Cardiac muscle cell (in vitro differentiated cells and primary cell): Measurements from ENCODE around the gene SUMO1. TPM values are rescaled to one million over a fixed set of nuclear protein-coding genes. Genes with fewer than 3 reads are reported as not detected.

Experiments
- DNase-seq, 2 donors: peaks; one replicate each; pipeline versions ENCODE4 v3.0.0 to v3.0.0-alpha.2; 2010 to 2017; ENCODE audit warnings: low read depth in 1 of 2, low spot score in 1 of 2
- H3K27ac ChIP-seq: fragments of 200-600 bp; sonication (generic); 2 replicates; pipeline ENCODE4 v1.5.1; 2016
- H3K27me3 ChIP-seq: fragments of 200-600 bp; sonication (generic); 2 replicates; pipeline ENCODE4 v1.6.0; 2016; ENCODE audit warnings: control low read depth
- H3K36me3 ChIP-seq: fragments of 200-600 bp; sonication (generic); 2 replicates; pipeline ENCODE4 v1.5.1; 2016; ENCODE audit warnings: control low read depth
- H3K4me1 ChIP-seq: fragments of 200-600 bp; sonication (generic); 2 replicates; pipeline ENCODE4 v1.8.1; 2017; ENCODE audit warnings: low read depth, mild to moderate bottlenecking, mixed run types
- H3K4me3 ChIP-seq: fragments of 200-600 bp; sonication (generic); 2 replicates; pipeline ENCODE4 v1.5.1; 2016; ENCODE audit warnings: mild to moderate bottlenecking
- H3K9me3 ChIP-seq: fragments of 200-600 bp; sonication (generic); 2 replicates; pipeline ENCODE4 v1.5.1; 2017; ENCODE audit warnings: low read depth, mild to moderate bottlenecking, control low read depth
- CTCF ChIP-seq: IDR thresholded peaks from 2 replicates; pipeline ENCODE4 v1.5.1; 2012; ENCODE audit warnings: low read depth, mild to moderate bottlenecking, low read length
- polyA plus RNA-seq: library from polyadenylated mRNA; unstranded; fragments of >200 nt; fragmentation: Nextera tagmentation; extraction: Ambion mirVana; gene quantifications from 2 replicates; pipeline ENCODE4 v1.2.1, GENCODE V29; 2016
- total RNA-seq: library from RNA; depleted of rRNA; stranded (reverse); fragments of >200 nt; gene quantifications from 2 replicates; pipeline ENCODE4 v1.2.3, GENCODE V29; 2016

SUMO1 gene
- total and polyA plus RNA-seq, 2 experiments from 2014 or later: 80.9 to 217 TPM

GRCh38 chr2:202185156-202185555, 53.2 kb downstream of the SUMO1 start:
- no peaks in the 10 kb centered on the region for H3K27me3 ChIP-seq
- no peak for TF ChIP-seq CTCF
- DNase-seq: no peak

DNA sequence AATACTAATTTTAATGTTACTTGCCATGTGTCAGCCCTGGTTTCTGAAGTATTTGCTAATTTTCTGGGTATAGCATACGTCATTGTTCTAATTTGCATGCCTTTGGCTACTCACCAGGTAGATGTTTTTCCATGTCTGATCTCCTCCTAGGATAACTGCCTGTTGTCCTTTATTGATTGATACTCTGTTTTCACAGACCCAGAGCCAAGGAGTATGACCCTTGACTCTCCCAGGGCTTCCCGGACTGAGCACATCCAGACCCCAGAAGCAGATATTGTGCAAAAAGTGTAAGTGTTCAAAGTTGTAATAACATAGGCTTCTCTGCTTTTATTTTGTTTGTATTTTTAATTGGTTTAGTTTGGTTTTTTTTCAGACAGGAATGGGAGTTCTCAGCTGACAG, 53.8 kb downstream of the SUMO1 start:
- H3K4me1 ChIP-seq: no peaks in the 10 kb centered on the region
- H3K27me3 ChIP-seq: no peaks in the 10 kb centered on the region
- no peak overlapping the region for H3K4me3 ChIP-seq
- DNase-seq: no peak
- H3K9me3 ChIP-seq: no peaks in the 10 kb centered on the region
- no peak overlapping the region for H3K27ac ChIP-seq
- no peaks in the 10 kb centered on the region for H3K36me3 ChIP-seq
- no peak for TF ChIP-seq CTCF

More at GRCh38 chr2:202185156-202185555, 53.2 kb downstream of the SUMO1 start:
- H3K36me3 ChIP-seq: no peaks in the 10 kb centered on the region
- H3K4me1 ChIP-seq: no peaks in the 10 kb centered on the region
- H3K4me3 ChIP-seq: no peak overlapping the region
- no peak overlapping the region for H3K27ac ChIP-seq
- no peaks in the 10 kb centered on the region for H3K9me3 ChIP-seq

DNA sequence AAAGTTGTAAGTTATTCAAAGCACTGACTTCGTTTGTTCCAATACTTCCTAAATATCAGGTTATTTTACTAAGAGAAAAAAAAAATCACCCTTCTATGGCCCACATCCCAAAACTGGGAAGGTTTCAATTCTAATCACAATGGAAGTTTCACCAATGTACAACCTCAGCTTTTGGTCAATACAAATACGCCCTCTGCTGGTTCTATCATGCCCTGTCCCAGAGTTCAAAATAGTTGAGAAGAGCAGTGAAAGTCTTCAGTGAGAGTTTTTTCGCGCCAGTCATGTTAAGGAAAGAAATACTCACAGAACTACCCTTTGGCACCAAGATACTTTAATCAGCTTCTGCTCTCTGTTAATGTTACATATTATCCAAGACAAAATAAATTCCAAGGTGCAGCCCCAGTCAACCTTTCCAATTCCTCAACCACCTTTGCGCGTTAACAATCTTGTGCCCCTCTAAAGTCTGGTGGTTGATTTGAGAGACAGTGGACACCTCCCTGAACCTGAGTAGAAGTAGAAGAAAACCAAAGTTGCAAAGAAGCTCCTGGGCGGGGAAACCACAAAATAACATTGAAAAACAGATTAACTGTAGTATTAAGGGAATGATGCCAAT, 59.9 kb downstream of the SUMO1 start:
- Histone ChIP-seq H3K27me3 (no peaks in the 10 kb centered on the region), H3K4me3 (no peak overlapping the region), H3K9me3 (no peaks in the 10 kb centered on the region), H3K27ac (no peak overlapping the region), H3K4me1 (no peaks in the 10 kb centered on the region), H3K36me3 (no peaks in the 10 kb centered on the region)
- peak; percentile 84 for TF ChIP-seq CTCF
- peak; percentile 77 to 84 for DNase-seq

- Histone ChIP-seq H3K4me3 (no peak overlapping the region), H3K9me3 (no peaks in the 10 kb centered on the region), H3K4me1 (no peaks in the 10 kb centered on the region), H3K27ac (no peak overlapping the region), H3K27me3 (peaks cover 45% of the 10 kb centered on the region), H3K36me3 (no peaks in the 10 kb centered on the region)
- DNase-seq: peak in 1 of 2 donors; percentile 24
- no peak for TF ChIP-seq CTCF
These were observed 65.8 kb downstream of the SUMO1 start for GRCh38 chr2:202172439-202173211.

GRCh38 chr2:202171241-202171825, 67.1 kb downstream of the SUMO1 start:
- Histone ChIP-seq H3K27me3 (peaks cover 45% of the 10 kb centered on the region), H3K27ac (no peak overlapping the region), H3K9me3 (no peaks in the 10 kb centered on the region), H3K4me3 (no peak overlapping the region), H3K4me1 (no peaks in the 10 kb centered on the region), H3K36me3 (no peaks in the 10 kb centered on the region)
- peak; percentile 6 for TF ChIP-seq CTCF
- DNase-seq: peak; percentile 36 to 51
